HepG2 (cell line): ENCODE measurements around the gene FBXO24. TPM values are rescaled to one million over a fixed set of nuclear protein-coding genes. Genes with fewer than 3 reads are reported as not detected.
A peak's percentile ranks its signal among the peaks of the same experiment; 100 is the strongest.

ENCODE experiments used
- HDAC1 ChIP-seq: sonication (generic); formaldehyde crosslinking; IDR thresholded peaks from 2 replicates; pipeline ENCODE4 v1.5.1; 2020; ENCODE audit warnings: mild to moderate bottlenecking, missing genetic modification reagents
- HHEX ChIP-seq: IDR thresholded peaks from 2 replicates; pipeline ENCODE4 v1.6.1; 2016; ENCODE audit warnings: control low read depth
- HOXA3 ChIP-seq: sonication (generic); formaldehyde crosslinking; IDR thresholded peaks from 2 replicates; pipeline ENCODE4 v1.5.0; 2020; ENCODE audit warnings: missing genetic modification reagents
- MIXL1 ChIP-seq: IDR thresholded peaks from 2 replicates; pipeline ENCODE4 v1.6.1; 2016
- MXI1 ChIP-seq: IDR thresholded peaks from 3 replicates; pipeline ENCODE4 v1.6.1; 2012; ENCODE audit warnings: low read depth, low read length, inconsistent platforms, borderline replicate concordance
- PPARG ChIP-seq: conservative IDR thresholded peaks from 2 replicates; pipeline ENCODE4 v1.6.1; 2016; ENCODE audit warnings: missing biosample characterization, missing genetic modification reagents
- SCMH1 ChIP-seq: sonication (generic); formaldehyde crosslinking; IDR thresholded peaks from 2 replicates; pipeline ENCODE4 v1.9.0; 2021; ENCODE audit warnings: missing genetic modification reagents, mild to moderate bottlenecking, borderline replicate concordance
- SNRNP70 ChIP-seq: fragments of 200-400 bp; formaldehyde crosslinking; IDR thresholded peaks from 2 replicates; pipeline ENCODE4 v1.6.1; 2017; ENCODE audit warnings: mild to moderate bottlenecking, low read depth, low read length, moderate library complexity
- TAF15 ChIP-seq: fragments of 200-400 bp; formaldehyde crosslinking; IDR thresholded peaks from one replicate; pipeline ENCODE4 v1.6.1; 2018; ENCODE audit warnings: mild to moderate bottlenecking, low read depth, low read length; ENCODE audit not compliant: poor library complexity, severe bottlenecking
- ZKSCAN5 ChIP-seq: sonication (generic); formaldehyde crosslinking; IDR thresholded peaks from 2 replicates; pipeline ENCODE4 v1.5.1; 2020; ENCODE audit warnings: mild to moderate bottlenecking, missing genetic modification reagents
- ZNF235 ChIP-seq: sonication (generic); formaldehyde crosslinking; IDR thresholded peaks from 2 replicates; pipeline ENCODE4 v1.8.1; 2023; ENCODE audit warnings: mild to moderate bottlenecking, missing genetic modification reagents, borderline replicate concordance
- ZNF253 ChIP-seq: sonication (generic); formaldehyde crosslinking; IDR thresholded peaks from 2 replicates; pipeline ENCODE4 v1.8.0; 2022; ENCODE audit warnings: mild to moderate bottlenecking, missing genetic modification reagents, borderline replicate concordance
- ZNF3 ChIP-seq: IDR thresholded peaks from 2 replicates; pipeline ENCODE4 v1.7.0; 2017; ENCODE audit warnings: inconsistent platforms
- ZNF33B ChIP-seq: sonication (generic); formaldehyde crosslinking; IDR thresholded peaks from 2 replicates; pipeline ENCODE4 v1.5.1; 2020; ENCODE audit warnings: mild to moderate bottlenecking, missing genetic modification reagents
- ZNF891 ChIP-seq: sonication (generic); formaldehyde crosslinking; IDR thresholded peaks from 2 replicates; pipeline ENCODE4 v1.5.0; 2020; ENCODE audit warnings: mild to moderate bottlenecking, missing genetic modification reagents
- polyA plus RNA-seq, 8 experiments: library from polyadenylated mRNA; depleted of rRNA in 3 of 8; stranded (reverse) in 7 of 8; unstranded in 1 of 8; fragments of >200 nt; fragmentation: Illumina TruSeq in 4 of 8; extraction: Trizol in 4 of 8; gene quantifications; 2 replicates each; pipeline versions ENCODE4 v1.2.1 to v1.2.3, GENCODE V29; 2011 to 2016; ENCODE audit warnings: low read depth in 4 of 8, missing spikeins in 1 of 8, mixed read lengths in 1 of 8; ENCODE audit not compliant: insufficient read depth in 1 of 8
- total RNA-seq, 5 experiments: library from RNA; depleted of rRNA; stranded (reverse); fragments of >200 nt; fragmentation: Illumina TruSeq; extraction: Trizol; gene quantifications; 2 replicates each; pipeline ENCODE4 v1.2.3, GENCODE V29; 2016; ENCODE audit warnings: low read depth in 1 of 5
- TF ChIP-seq, protein P1 (sequence below): sonication (generic); formaldehyde crosslinking; IDR thresholded peaks from 2 replicates; pipeline ENCODE4 v1.4.0; 2020; ENCODE audit warnings: missing genetic modification reagents, borderline replicate concordance
- TF ChIP-seq, protein P2 (sequence below): sonication (generic); formaldehyde crosslinking; IDR thresholded peaks from 2 replicates; pipeline ENCODE4 v1.9.0; 2022; ENCODE audit warnings: low read depth, missing genetic modification reagents
- TF ChIP-seq, protein P3 (sequence below): IDR thresholded peaks from 2 replicates; pipeline ENCODE4 v1.4.0; 2020; ENCODE audit warnings: mild to moderate bottlenecking, missing genetic modification reagents
- TF ChIP-seq, protein P4 (sequence below): sonication (generic); formaldehyde crosslinking; IDR thresholded peaks from 2 replicates; pipeline ENCODE4 v1.4.0; 2020; ENCODE audit warnings: missing genetic modification reagents

Gene FBXO24
- total and polyA plus RNA-seq, 2 of the 13 experiments (the other 11 are each of a cell fraction or from before 2014, with no cell fraction given), result 0.20 to 0.55 TPM

DNA sequence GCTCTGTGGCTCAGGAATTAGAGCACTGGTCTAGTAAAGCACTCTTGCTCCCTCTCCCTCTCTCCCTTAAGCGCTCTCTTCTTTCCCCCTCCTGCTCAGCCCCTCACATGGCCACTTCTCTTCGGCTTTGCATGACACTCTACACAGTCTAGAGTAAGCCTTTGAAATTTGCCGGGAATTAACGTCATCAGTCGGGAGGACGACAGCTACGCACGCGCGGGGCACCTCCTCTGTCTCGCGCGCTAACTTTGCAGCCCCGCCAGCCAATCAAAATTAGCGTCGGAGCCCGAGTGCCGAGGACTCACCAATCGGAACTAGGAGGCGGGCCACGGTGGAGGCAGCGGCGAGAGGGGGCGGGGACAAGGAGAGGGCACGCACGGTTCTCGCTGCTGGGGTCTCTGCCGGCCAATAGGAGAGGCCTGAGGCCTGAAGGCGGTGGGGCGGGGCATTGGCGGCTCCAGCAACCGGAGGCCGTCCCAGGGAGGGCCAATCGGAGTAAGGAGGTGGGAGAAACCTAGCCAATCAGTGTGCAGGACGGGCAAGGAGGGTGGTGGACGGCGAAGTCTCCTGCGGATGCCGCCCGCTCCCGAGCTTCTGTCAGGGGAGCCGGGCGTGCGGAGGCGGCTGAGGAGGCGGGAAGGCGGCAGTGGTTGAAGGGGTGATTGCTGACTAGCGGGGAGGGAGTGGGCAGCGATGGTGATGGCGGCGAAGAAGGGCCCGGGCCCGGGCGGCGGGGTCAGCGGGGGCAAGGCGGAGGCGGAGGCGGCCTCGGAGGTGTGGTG lies 47.3 kb upstream of the FBXO24 start, which contains the start of gene AGFG2 (continued):
- TF ChIP-seq, protein P1, sequence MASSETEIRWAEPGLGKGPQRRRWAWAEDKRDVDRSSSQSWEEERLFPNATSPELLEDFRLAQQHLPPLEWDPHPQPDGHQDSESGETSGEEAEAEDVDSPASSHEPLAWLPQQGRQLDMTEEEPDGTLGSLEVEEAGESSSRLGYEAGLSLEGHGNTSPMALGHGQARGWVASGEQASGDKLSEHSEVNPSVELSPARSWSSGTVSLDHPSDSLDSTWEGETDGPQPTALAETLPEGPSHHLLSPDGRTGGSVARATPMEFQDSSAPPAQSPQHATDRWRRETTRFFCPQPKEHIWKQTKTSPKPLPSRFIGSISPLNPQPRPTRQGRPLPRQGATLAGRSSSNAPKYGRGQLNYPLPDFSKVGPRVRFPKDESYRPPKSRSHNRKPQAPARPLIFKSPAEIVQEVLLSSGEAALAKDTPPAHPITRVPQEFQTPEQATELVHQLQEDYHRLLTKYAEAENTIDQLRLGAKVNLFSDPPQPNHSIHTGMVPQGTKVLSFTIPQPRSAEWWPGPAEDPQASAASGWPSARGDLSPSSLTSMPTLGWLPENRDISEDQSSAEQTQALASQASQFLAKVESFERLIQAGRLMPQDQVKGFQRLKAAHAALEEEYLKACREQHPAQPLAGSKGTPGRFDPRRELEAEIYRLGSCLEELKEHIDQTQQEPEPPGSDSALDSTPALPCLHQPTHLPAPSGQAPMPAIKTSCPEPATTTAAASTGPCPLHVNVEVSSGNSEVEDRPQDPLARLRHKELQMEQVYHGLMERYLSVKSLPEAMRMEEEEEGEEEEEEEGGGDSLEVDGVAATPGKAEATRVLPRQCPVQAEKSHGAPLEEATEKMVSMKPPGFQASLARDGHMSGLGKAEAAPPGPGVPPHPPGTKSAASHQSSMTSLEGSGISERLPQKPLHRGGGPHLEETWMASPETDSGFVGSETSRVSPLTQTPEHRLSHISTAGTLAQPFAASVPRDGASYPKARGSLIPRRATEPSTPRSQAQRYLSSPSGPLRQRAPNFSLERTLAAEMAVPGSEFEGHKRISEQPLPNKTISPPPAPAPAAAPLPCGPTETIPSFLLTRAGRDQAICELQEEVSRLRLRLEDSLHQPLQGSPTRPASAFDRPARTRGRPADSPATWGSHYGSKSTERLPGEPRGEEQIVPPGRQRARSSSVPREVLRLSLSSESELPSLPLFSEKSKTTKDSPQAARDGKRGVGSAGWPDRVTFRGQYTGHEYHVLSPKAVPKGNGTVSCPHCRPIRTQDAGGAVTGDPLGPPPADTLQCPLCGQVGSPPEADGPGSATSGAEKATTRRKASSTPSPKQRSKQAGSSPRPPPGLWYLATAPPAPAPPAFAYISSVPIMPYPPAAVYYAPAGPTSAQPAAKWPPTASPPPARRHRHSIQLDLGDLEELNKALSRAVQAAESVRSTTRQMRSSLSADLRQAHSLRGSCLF (CRISPR knock-in tag), result no peak
- no peak for TF ChIP-seq ZNF235 (CRISPR knock-in tag)
- TF ChIP-seq HHEX (CRISPR knock-in tag), result no peak
- no peak; the same call in 1 of the 2 replicates for TF ChIP-seq MIXL1 (CRISPR knock-in tag)
- no peak for TF ChIP-seq SNRNP70
- TF ChIP-seq, protein P2, sequence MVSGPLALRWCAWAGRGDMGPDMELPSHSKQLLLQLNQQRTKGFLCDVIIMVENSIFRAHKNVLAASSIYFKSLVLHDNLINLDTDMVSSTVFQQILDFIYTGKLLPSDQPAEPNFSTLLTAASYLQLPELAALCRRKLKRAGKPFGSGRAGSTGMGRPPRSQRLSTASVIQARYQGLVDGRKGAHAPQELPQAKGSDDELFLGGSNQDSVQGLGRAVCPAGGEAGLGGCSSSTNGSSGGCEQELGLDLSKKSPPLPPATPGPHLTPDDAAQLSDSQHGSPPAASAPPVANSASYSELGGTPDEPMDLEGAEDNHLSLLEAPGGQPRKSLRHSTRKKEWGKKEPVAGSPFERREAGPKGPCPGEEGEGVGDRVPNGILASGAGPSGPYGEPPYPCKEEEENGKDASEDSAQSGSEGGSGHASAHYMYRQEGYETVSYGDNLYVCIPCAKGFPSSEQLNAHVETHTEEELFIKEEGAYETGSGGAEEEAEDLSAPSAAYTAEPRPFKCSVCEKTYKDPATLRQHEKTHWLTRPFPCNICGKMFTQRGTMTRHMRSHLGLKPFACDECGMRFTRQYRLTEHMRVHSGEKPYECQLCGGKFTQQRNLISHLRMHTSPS (CRISPR knock-in tag), result no peak
- no peak for TF ChIP-seq SCMH1 (CRISPR knock-in tag)
- peak; percentile 90 for TF ChIP-seq HDAC1
- peak; percentile 77; the same call in 1 of the 2 replicates for TF ChIP-seq ZNF33B (CRISPR knock-in tag)
- 0 out of 2 replicates have a peak, but pooled peaks have one; percentile 44 for TF ChIP-seq PPARG (CRISPR knock-in tag)
- peak; percentile 76; the same call in 1 of the 2 replicates for TF ChIP-seq HOXA3 (CRISPR knock-in tag)
- no peak for TF ChIP-seq ZNF253 (CRISPR knock-in tag)
- TF ChIP-seq ZKSCAN5 (CRISPR knock-in tag), result no peak
- no peak for TF ChIP-seq ZNF3 (CRISPR knock-in tag)
- TF ChIP-seq, protein P3, sequence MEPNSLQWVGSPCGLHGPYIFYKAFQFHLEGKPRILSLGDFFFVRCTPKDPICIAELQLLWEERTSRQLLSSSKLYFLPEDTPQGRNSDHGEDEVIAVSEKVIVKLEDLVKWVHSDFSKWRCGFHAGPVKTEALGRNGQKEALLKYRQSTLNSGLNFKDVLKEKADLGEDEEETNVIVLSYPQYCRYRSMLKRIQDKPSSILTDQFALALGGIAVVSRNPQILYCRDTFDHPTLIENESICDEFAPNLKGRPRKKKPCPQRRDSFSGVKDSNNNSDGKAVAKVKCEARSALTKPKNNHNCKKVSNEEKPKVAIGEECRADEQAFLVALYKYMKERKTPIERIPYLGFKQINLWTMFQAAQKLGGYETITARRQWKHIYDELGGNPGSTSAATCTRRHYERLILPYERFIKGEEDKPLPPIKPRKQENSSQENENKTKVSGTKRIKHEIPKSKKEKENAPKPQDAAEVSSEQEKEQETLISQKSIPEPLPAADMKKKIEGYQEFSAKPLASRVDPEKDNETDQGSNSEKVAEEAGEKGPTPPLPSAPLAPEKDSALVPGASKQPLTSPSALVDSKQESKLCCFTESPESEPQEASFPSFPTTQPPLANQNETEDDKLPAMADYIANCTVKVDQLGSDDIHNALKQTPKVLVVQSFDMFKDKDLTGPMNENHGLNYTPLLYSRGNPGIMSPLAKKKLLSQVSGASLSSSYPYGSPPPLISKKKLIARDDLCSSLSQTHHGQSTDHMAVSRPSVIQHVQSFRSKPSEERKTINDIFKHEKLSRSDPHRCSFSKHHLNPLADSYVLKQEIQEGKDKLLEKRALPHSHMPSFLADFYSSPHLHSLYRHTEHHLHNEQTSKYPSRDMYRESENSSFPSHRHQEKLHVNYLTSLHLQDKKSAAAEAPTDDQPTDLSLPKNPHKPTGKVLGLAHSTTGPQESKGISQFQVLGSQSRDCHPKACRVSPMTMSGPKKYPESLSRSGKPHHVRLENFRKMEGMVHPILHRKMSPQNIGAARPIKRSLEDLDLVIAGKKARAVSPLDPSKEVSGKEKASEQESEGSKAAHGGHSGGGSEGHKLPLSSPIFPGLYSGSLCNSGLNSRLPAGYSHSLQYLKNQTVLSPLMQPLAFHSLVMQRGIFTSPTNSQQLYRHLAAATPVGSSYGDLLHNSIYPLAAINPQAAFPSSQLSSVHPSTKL (CRISPR knock-in tag), result peak; percentile 11; the same call in 1 of the 2 replicates
- TF ChIP-seq, protein P4, sequence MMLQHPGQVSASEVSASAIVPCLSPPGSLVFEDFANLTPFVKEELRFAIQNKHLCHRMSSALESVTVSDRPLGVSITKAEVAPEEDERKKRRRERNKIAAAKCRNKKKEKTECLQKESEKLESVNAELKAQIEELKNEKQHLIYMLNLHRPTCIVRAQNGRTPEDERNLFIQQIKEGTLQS (CRISPR knock-in tag), result no peak; the same call in 1 of the 2 replicates
- TF ChIP-seq TAF15, result peak; percentile 80
- peak; percentile 94 for TF ChIP-seq ZNF891
- TF ChIP-seq MXI1, result peak; percentile 99
